Putamen (tissue), 1 donor: Measurements from ENCODE around the gene NKX1-1.
"Not testable (repeated sequence)": the region's sequence is repeated elsewhere in the genome, so short reads cannot be mapped to it uniquely, and the experiment has no call there.

Experiments
- DNase-seq: peaks from one replicate; pipeline ENCODE4 v3.0.0-alpha.2; 2016; ENCODE audit warnings: low spot score

The NKX1-1 gene

DNA sequence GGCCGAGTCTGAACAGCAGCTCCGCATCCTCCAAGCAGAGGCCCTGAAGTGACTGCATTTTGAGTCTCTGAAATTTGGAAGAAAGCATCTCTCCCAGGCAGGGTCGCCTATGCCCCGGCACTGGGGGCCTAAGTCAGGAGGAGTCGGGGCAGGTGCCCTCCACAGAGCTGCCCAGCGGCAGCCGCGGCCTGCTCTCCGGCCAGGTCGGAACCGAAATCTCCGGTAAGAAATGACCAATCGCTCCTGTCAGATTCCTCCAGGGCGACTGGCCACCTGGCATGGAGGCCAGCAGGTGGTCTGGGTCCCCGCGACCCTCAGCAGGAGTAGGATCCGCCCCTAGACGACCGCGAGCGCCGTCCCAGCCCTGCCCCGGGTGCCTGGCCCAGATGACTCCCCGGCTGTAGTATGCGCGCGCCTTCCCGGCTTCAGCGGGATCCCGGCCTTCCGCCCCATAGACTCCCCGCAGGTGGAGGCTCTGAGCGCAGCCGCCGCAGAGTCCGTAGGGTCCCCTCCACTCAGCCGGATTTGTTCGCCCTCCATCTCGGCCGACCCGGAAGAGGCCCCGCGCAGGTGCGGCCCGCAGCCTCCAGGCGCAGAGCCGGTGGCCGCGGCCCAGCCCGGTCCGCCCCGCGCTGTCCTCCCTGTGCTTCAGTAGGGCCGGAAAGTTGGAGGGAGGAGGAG, 1.5 kb downstream of the NKX1-1 start:
- no peak for DNase-seq

DNA sequence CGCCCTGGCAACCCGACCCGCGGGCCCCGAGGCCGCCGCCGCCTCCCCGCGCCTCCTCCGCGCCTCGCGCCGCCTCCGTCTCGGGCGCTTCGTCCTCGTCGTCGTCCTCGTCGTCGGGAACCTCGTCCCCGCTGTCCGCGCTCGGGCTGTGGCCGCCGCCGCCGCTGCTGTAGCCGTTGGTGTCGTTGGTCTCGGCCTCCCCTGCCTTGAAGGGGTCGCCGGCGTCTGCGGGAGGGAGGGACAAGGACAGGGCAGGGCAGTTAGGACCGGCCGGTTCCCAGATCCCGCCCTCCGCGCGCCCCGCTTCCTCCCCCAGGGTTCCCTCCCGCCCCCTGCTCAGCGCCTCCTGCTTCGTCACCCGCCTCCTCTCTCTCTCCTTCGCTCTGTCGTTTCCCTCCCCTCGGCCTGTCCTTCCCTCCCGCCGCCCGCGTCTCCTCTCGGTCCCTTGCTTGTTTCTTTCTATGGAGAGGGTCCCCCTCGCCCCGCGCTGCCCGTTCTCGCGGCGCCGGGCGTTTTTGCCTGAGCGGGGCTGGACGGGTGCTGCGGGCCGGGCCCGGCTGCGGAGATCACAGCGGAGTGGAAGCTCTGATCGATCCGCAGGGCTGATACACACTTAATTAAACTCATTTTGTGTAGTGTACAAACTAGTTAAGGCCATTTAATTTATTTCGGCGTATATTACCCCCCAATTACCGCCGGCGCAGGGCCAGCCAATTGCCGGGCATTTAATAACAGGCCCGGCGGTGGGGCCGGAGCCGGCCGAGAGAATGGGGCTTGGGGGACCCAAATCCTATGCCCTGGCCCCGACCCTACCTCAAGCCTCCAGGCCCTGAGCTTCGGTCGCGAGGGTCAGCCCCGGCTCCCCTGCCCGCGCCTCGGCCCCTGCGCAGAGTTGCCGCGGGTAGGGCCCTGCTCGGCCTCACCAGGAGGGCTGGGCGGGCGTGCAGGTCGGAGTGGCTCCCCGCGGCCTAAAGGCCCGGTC, 2.4 kb downstream of the NKX1-1 start:
- no peak for DNase-seq

- no peak for DNase-seq
These were observed 3.1 kb downstream of the NKX1-1 start for GRCh38 chr4:1403177-1403583.

DNA sequence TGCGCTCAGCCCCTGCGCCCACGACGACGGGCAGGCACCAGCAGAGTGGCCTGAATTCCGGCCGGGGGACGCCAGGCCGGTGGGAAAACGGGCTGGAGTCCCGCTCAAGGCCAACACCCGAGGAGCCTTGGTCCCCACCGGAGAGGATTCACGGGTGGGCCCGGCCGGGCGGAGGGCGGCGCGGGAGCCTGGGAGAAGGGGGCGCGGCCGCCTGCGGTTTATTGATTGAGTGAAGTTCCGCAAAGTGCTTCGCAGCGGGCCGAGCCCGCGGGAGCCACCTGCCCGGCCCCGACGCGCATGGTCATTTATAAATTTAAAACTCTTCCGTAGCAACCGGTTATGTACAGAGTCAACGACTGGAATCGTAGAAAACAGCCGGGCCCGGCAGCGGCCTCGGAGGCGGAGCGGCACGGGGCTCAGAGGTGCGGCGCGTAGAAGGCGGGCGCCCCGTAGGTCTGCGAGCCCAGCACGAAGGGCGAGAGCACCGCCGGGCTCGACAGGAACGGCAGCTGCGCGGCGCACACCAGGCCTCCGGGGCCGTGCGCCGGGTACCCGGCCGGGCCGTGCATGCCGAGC, 3.6 kb downstream of the NKX1-1 start:
- no peak for DNase-seq

DNA sequence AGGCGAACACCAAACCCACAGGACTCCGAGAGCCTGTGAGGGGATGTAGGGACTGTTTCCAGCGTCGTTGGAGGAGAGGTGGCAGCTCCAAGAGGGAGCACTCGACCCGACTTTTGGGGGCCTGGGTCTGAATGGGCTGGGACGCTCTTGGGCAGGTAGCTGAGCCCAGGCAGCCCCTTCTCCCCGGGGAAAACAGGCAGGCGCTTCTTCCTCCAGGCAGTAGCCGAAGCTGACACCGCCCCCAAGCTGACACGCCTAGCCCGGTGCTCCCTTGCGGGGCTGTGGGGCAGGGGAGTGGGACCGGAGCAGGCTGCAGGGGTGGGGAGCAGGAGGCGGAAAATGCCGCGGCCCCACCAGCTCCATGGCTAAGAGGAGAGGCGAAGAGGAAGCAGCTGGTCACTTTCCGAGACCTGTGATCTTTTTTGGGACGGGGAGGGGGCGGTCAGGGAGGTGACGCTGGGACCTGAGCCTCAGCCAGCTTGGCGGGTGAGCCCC, 4.2 kb downstream of the NKX1-1 start:
- no peak for DNase-seq

- no peak for DNase-seq
These were observed 4.7 kb downstream of the NKX1-1 start for GRCh38 chr4:1401409-1402020.

DNA sequence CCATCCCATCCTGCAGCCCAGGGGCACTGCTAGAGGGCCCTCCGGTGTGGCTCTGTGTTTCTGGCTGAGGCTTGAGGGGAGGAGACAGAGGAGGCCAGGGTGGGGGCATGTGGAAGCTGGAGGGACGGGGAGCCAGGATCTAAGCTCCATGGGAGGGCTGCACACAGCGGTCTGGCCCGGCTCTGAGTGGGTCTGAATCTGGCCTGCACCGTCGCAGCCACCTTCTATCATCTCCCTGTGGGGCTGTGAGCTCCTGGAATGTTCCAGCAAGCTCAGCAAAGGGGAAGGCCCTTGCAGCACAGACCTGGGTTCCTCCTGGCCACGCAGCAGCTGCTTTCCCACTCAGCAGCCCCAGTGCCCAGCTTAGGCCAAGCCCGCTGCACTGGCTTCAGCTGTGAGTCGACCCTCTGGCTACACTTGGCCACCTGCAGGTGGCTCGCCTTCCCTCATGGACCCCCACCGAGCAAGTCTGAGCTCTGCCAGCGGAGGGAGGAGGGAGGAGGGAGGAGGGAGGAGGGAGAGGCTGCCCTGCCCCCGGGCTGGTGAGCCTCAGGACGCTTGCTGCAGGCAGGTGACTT, 5.3 kb downstream of the NKX1-1 start:
- DNase-seq = no peak

- no peak for DNase-seq
These were observed 5.9 kb downstream of the NKX1-1 start for GRCh38 chr4:1400191-1400805.

DNA sequence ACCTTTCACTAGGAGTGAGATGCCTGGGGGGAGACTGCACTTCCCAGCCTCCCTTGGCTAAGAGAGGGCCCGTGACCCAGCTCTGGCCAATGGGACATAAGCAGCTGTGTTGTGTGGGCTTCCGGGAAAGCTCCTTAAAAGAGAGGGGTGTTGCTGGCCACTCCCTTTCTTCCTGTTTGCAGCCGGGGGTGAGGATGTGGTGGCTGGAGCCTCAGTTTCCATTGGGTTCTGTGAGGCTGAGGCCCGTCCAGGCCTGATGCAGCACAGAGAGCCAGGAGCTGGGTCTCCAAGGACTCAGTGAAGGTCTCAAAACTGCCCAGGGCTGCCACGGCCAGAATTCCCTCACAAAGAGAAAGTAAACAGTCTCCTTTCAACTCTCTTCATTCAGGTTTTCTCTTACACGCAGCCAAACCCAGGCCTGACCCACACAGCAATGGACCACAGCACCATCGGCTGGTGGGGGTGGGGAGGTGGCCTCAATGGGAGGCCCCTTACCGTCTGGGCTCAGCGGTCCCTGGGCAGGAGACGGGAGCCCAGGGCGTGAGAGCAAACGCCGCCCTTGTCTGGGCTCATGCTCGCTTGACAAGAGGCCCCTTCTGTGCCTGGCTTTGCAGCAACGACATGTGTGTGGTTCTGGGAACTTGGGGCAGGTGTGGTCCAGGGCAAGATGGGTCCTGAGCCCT, 6.6 kb downstream of the NKX1-1 start:
- no peak for DNase-seq

DNA sequence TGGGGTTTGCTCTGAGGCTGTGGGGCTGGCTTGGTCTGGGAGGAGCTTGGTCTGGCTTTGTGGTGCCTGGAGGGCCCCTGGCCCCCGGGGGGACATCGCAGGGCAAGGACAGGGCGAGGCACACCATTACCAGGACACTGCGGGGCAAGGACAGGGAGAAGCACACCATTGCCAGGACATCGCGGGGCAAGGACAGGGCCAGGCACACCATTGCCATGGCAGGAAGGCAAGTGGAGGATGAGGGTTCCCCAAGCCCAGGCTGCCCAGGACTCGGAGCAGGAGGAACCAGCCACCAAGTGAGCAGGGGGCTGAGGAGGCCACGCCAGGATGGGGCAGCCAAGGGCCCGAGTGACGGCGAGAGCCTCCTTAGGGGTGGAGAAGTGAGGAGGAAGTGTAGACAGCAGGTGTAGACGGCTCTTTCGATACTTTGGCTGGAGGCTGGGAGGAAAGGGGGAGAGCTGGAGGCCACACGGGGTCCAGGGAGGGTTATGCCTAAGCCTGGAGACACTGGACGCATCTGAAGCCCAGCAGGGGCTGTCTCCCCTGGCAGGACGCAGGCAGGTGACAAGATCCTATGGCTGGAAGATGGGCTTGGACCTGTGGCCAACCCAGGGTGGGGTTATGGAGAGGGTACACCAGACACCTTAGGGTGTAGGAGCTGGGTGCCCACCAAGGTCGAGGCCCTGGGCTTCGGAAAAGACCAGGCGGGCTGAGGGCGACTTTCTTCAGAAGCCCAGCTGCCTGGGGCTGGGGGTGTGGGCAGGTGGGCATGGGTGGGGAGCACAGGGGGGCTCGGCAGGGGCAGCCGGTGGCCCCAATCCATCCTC, 7.3 kb downstream of the NKX1-1 start:
- no peak for DNase-seq

DNA sequence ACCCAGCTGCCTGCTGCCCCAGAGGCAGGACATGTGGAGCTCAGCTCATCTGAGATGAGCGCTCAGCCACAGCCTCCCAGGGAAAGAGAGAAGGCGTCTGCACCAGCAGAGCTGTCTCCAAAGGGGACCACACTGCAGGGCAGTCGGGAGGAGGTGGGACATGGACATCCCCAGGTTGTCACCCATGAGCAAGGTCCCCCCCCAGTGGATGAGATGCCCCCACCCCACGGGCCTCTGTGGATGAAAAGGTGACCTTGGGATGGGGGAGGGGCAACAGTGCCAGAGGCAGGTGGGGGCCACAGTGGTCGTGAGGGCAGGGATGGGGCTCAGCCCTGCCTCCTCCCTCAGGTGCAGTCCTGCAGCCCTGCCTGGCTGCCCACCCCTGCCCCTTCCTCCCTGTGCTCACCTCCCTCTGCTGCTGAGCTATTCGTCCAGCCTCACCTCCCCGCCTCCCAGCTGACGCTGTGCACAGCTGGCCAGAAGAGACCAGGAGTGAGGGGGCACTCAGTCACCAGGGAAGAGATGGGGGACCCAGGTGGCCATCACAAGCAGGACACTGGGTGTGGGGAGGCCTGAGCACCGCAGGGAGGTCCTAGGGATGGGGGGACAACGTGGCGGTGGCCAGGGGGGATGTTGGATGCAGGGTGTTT, 9.3 kb downstream of the NKX1-1 start:
- no peak for DNase-seq

DNA sequence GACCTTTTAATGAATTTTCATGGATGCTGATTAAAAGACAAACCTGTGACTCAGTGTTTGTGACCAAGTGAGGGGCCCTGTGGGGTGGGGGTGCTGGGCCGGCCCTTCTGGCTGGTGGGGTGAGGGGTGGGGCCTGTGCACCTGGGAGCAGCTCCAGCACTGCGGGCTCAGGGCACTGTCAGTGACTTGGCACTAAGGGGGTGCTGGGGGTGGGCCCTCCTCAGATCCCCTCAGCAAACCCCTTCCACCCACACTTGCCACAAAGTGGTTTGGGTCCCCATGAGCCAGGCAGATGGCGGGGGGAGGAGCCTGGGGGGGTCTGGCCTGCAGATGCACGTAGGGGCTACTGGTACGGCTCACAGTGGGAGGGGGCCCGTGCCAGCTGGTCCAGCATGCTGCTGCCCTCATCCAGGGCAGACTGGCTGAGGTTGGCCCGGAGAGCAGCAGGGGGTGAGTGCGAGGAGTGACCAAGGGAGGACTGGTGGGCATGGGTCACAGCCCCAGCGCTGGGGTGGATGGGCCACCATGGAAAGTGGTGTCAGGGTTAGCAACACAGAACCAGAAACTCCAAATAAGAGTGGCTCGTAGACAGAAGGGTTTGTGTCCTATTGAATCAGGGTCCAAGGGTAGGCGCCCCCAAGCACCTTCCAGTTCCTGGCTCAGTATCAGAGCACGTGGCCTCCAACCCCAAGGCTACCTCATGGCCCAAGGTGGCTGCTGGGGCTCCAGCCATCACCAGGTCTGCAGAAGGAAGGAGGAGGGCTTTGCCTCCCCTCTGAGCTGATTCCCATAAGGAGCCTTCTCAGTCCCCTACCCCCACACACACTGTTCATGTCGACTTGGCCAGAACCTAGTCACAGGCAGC, 10.1 kb downstream of the NKX1-1 start:
- DNase-seq = no peak

- not testable (repeated sequence) for DNase-seq
These were observed 10.8 kb downstream of the NKX1-1 start for GRCh38 chr4:1395389-1395820.

GRCh38 chr4:1394554-1395388, 11.5 kb downstream of the NKX1-1 start:
- DNase-seq = not testable (repeated sequence)

- DNase-seq = no peak
These were observed 12.4 kb downstream of the NKX1-1 start for GRCh38 chr4:1393866-1394265.

GRCh38 chr4:1393363-1393762, 12.9 kb downstream of the NKX1-1 start:
- DNase-seq = not testable (repeated sequence)
